IPS-18a (cell line): ENCODE measurements around the gene GAS2.

Source experiments
- H3K27ac ChIP-seq: one replicate; pipeline ENCODE4 v1.5.1; 2013; ENCODE audit warnings: low read length
- H3K27me3 ChIP-seq: one replicate; pipeline ENCODE4 v1.6.1; 2013; ENCODE audit warnings: mild to moderate bottlenecking, low read length; ENCODE audit not compliant: control insufficient read depth, insufficient read depth
- H3K36me3 ChIP-seq: one replicate; pipeline ENCODE4 v1.6.1; 2013; ENCODE audit warnings: low read depth, low read length; ENCODE audit not compliant: control insufficient read depth
- H3K4me1 ChIP-seq: one replicate; pipeline ENCODE4 v1.6.1; 2013; ENCODE audit warnings: low read depth, low read length; ENCODE audit not compliant: control insufficient read depth
- H3K4me3 ChIP-seq: one replicate; pipeline ENCODE4 v1.5.1; 2013; ENCODE audit warnings: low read length
- H3K9ac ChIP-seq: one replicate; pipeline ENCODE4 v1.6.1; 2013; ENCODE audit warnings: mild to moderate bottlenecking, low read length, moderate library complexity
- H3K9me3 ChIP-seq: one replicate; pipeline ENCODE4 v1.6.1; 2013; ENCODE audit warnings: low read depth, low read length; ENCODE audit not compliant: control insufficient read depth

The GAS2 gene

GRCh38 chr11:22733475-22734248 is 67.3 kb downstream of the GAS2 start:
- no peak overlapping the region for H3K9ac ChIP-seq
- no peaks in the 10 kb centered on the region for H3K36me3 ChIP-seq
- H3K27me3 ChIP-seq = no peaks in the 10 kb centered on the region
- no peaks in the 10 kb centered on the region for H3K4me1 ChIP-seq
- H3K9me3 ChIP-seq = no peaks in the 10 kb centered on the region
- H3K27ac ChIP-seq = no peak overlapping the region
- no peak overlapping the region for H3K4me3 ChIP-seq

GRCh38 chr11:22734628-22735345 is 68.4 kb downstream of the GAS2 start:
- no peak overlapping the region for H3K4me3 ChIP-seq
- no peaks in the 10 kb centered on the region for H3K9me3 ChIP-seq
- no peaks in the 10 kb centered on the region for H3K4me1 ChIP-seq
- no peak overlapping the region for H3K9ac ChIP-seq
- H3K27me3 ChIP-seq = no peaks in the 10 kb centered on the region
- no peak overlapping the region for H3K27ac ChIP-seq
- H3K36me3 ChIP-seq = no peaks in the 10 kb centered on the region

DNA sequence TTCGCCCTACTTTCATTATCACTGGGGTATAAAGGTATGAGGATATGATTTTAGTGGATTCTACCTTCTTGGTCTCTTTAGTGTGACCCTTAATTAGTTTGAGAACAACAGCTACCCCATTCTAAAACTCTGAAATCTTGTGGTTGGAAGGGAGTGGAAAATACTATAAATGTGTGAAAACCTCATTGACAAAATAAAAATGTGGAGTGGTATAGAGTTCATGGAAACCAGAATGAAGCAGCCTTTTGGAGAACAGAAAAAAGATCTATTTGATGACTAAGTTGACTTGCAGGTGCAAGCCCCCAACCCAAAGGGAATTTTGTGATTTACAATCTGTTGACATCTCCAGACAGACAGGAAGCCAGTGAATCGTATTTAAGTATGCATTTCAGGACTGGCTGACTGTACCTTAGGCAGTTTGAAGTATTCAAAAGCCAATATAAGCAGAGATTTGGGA is 75.8 kb downstream of the GAS2 start:
- Histone ChIP-seq H3K9me3 (no peaks in the 10 kb centered on the region), H3K27me3 (no peaks in the 10 kb centered on the region), H3K27ac (no peak overlapping the region), H3K4me1 (no peaks in the 10 kb centered on the region), H3K9ac (no peak overlapping the region), H3K4me3 (no peak overlapping the region), H3K36me3 (no peaks in the 10 kb centered on the region)

GRCh38 chr11:22749536-22749935 is 83.1 kb downstream of the GAS2 start:
- no peaks in the 10 kb centered on the region for H3K4me1 ChIP-seq
- no peaks in the 10 kb centered on the region for H3K27me3 ChIP-seq
- no peaks in the 10 kb centered on the region for H3K36me3 ChIP-seq
- no peak overlapping the region for H3K4me3 ChIP-seq
- no peak overlapping the region for H3K27ac ChIP-seq
- H3K9ac ChIP-seq = no peak overlapping the region
- H3K9me3 ChIP-seq = no peaks in the 10 kb centered on the region

DNA sequence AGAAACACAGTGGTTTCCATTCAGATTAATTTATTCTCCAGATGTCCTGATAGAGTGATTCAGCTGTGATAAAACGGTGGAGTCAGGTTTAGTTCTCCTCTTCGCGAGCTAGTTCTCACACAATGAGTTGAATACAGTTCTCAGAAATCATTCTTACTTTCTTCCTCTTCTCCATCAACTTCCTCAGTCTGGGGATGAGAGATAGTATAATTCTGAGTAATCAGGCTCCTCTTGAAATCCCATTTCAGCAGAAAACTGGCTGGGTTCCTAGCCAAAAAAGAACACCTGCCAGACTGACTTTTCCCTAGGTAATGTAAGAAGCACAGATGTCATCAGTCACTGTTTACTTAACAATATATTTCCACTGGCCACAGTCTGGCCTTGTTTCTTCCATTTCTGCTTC is 86.5 kb downstream of the GAS2 start:
- no peaks in the 10 kb centered on the region for H3K4me1 ChIP-seq
- H3K9me3 ChIP-seq = no peaks in the 10 kb centered on the region
- H3K4me3 ChIP-seq = no peak overlapping the region
- no peak overlapping the region for H3K9ac ChIP-seq
- no peaks in the 10 kb centered on the region for H3K27me3 ChIP-seq
- H3K27ac ChIP-seq = no peak overlapping the region
- no peaks in the 10 kb centered on the region for H3K36me3 ChIP-seq

DNA sequence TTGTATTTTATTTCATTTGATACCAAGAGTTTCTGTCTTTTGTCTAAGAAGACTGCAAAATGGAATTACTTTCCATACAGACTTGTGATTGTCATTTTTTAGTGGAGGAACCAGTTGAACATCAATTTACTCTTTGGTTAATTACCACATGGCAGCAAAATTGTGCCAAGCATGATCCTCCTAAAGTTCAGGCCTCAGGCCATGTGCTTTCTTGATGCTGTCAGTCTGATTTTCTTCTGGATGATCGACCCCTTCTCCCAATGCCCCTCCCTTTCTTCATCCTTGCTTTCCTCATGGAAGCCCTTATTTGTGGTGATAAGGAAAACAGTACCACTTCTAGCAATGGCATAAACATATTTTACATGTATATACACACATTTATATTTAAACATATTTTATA is 87.0 kb downstream of the GAS2 start:
- Histone ChIP-seq H3K4me1 (no peaks in the 10 kb centered on the region), H3K27ac (no peak overlapping the region), H3K9me3 (no peaks in the 10 kb centered on the region), H3K27me3 (no peaks in the 10 kb centered on the region), H3K9ac (no peak overlapping the region), H3K36me3 (no peaks in the 10 kb centered on the region), H3K4me3 (no peak overlapping the region)

- no peaks in the 10 kb centered on the region for H3K36me3 ChIP-seq
- no peaks in the 10 kb centered on the region for H3K27me3 ChIP-seq
- no peak overlapping the region for H3K4me3 ChIP-seq
- H3K27ac ChIP-seq = no peak overlapping the region
- no peaks in the 10 kb centered on the region for H3K4me1 ChIP-seq
- no peak overlapping the region for H3K9ac ChIP-seq
- no peaks in the 10 kb centered on the region for H3K9me3 ChIP-seq
These were observed 94.7 kb downstream of the GAS2 start for GRCh38 chr11:22761066-22761465.

DNA sequence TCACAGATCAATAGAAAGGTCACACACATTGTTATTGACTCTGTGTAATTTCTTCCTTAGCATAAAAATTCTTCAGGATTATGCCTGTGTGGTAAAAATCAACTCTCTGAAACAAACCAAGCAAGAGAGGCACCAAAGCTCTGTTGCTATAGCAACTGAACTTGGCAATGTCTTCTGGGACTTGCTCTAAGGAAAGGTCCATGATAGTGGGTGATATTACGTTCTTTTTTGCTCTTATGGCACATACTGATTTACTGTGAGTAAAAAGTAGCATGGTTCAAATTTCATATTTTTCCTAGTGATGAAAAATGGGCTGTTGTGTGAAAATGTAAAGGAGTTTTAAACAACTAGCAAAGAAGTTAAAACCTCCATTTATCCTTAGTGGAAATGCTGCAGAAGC is 96.8 kb downstream of the GAS2 start:
- Histone ChIP-seq H3K9me3 (no peaks in the 10 kb centered on the region), H3K4me1 (no peaks in the 10 kb centered on the region), H3K9ac (no peak overlapping the region), H3K36me3 (no peaks in the 10 kb centered on the region), H3K27ac (no peak overlapping the region), H3K27me3 (no peaks in the 10 kb centered on the region), H3K4me3 (no peak overlapping the region)

GRCh38 chr11:22764735-22765134 is 98.3 kb downstream of the GAS2 start:
- H3K9me3 ChIP-seq = no peaks in the 10 kb centered on the region
- H3K27ac ChIP-seq = no peak overlapping the region
- H3K9ac ChIP-seq = no peak overlapping the region
- no peak overlapping the region for H3K4me3 ChIP-seq
- no peaks in the 10 kb centered on the region for H3K36me3 ChIP-seq
- H3K4me1 ChIP-seq = no peaks in the 10 kb centered on the region
- H3K27me3 ChIP-seq = no peaks in the 10 kb centered on the region

DNA sequence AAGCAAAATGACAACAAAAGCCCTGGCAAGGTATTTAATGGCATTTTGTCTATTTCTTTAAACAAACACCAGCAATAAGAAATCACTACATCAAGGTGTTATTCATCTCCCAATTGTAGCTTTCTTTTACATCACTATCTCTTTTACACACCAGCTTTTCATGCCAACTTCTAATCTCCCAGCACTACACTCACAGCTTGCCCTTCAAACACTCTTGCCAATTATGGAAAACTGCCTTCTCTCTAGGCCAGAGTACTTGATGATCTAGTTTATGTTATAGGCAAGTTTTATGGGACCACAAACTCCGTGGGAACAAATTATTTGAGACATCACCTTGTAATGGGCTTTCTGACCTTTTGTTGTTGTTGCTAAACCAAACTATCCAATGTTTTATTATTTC is 101.9 kb downstream of the GAS2 start:
- no peaks in the 10 kb centered on the region for H3K36me3 ChIP-seq
- no peaks in the 10 kb centered on the region for H3K4me1 ChIP-seq
- H3K9me3 ChIP-seq = no peaks in the 10 kb centered on the region
- no peak overlapping the region for H3K27ac ChIP-seq
- H3K9ac ChIP-seq = no peak overlapping the region
- no peak overlapping the region for H3K4me3 ChIP-seq
- no peaks in the 10 kb centered on the region for H3K27me3 ChIP-seq

- H3K27ac ChIP-seq = no peak overlapping the region
- H3K4me3 ChIP-seq = no peak overlapping the region
- no peaks in the 10 kb centered on the region for H3K9me3 ChIP-seq
- H3K36me3 ChIP-seq = no peaks in the 10 kb centered on the region
- H3K27me3 ChIP-seq = no peaks in the 10 kb centered on the region
- H3K4me1 ChIP-seq = no peaks in the 10 kb centered on the region
- H3K9ac ChIP-seq = no peak overlapping the region
These were observed 102.7 kb downstream of the GAS2 start for GRCh38 chr11:22769081-22769480.

GRCh38 chr11:22774716-22775115 is 108.3 kb downstream of the GAS2 start:
- no peaks in the 10 kb centered on the region for H3K36me3 ChIP-seq
- no peaks in the 10 kb centered on the region for H3K9me3 ChIP-seq
- no peak overlapping the region for H3K9ac ChIP-seq
- no peaks in the 10 kb centered on the region for H3K27me3 ChIP-seq
- no peak overlapping the region for H3K27ac ChIP-seq
- no peak overlapping the region for H3K4me3 ChIP-seq
- H3K4me1 ChIP-seq = no peaks in the 10 kb centered on the region
